HG02870 (cell line): ENCODE measurements around the gene VSTM4.

Experiments
- ATAC-seq: cut with Tn5 transposase; IDR thresholded peaks from one replicate; pipeline ENCODE4 v1.9.1; 2021; ENCODE audit warnings: mild to moderate bottlenecking, moderate library complexity; ENCODE audit not compliant: unreplicated experiment

VSTM4 gene

GRCh38 chr10:49049660-49050059 lies 65.7 kb downstream of the VSTM4 start:
- ATAC-seq: no peak

- ATAC-seq: no peak
Observed at GRCh38 chr10:49047128-49047639, 68.1 kb downstream of the VSTM4 start.

GRCh38 chr10:49044293-49045193 lies 70.8 kb downstream of the VSTM4 start:
- no peak for ATAC-seq

- no peak for ATAC-seq
Observed at GRCh38 chr10:49040601-49041000, 74.7 kb downstream of the VSTM4 start.

GRCh38 chr10:49039409-49039808 lies 75.9 kb downstream of the VSTM4 start:
- ATAC-seq: no peak

- no peak for ATAC-seq
Observed at GRCh38 chr10:49038711-49039110, 76.6 kb downstream of the VSTM4 start.

- ATAC-seq: no peak
Observed at GRCh38 chr10:49037187-49037586, 78.1 kb downstream of the VSTM4 start.

GRCh38 chr10:49036638-49037037 lies 78.7 kb downstream of the VSTM4 start:
- ATAC-seq: no peak

- ATAC-seq: no peak
Observed at GRCh38 chr10:49035920-49036319, 79.4 kb downstream of the VSTM4 start.

- ATAC-seq: no peak
Observed at GRCh38 chr10:49034925-49035324, 80.4 kb downstream of the VSTM4 start.

- no peak for ATAC-seq
Observed at GRCh38 chr10:49033939-49034338, 81.4 kb downstream of the VSTM4 start.

GRCh38 chr10:49029666-49030065 lies 85.7 kb downstream of the VSTM4 start:
- ATAC-seq: no peak

GRCh38 chr10:49028639-49029038 lies 86.7 kb downstream of the VSTM4 start:
- ATAC-seq: no peak

- ATAC-seq: no peak
Observed at GRCh38 chr10:49025347-49025983, 89.9 kb downstream of the VSTM4 start.

GRCh38 chr10:49024484-49024883 lies 90.8 kb downstream of the VSTM4 start:
- no peak for ATAC-seq

GRCh38 chr10:49023752-49024151 lies 91.6 kb downstream of the VSTM4 start:
- no peak for ATAC-seq

GRCh38 chr10:49023071-49023470 lies 92.3 kb downstream of the VSTM4 start:
- no peak for ATAC-seq

GRCh38 chr10:49021685-49022084 lies 93.6 kb downstream of the VSTM4 start:
- ATAC-seq: no peak

GRCh38 chr10:49015700-49016099 lies 99.6 kb downstream of the VSTM4 start:
- ATAC-seq: no peak

- ATAC-seq: no peak
Observed at GRCh38 chr10:49012603-49013002, 102.7 kb downstream of the VSTM4 start.

- ATAC-seq: no peak
Observed at GRCh38 chr10:49011756-49012155, 103.6 kb downstream of the VSTM4 start.

GRCh38 chr10:49010865-49011264 lies 104.5 kb downstream of the VSTM4 start:
- no peak for ATAC-seq
